Epithelial cell of proximal tubule (primary cell): ENCODE measurements around the gene WEE2. TPM values are rescaled to one million over a fixed set of nuclear protein-coding genes. Genes with fewer than 3 reads are reported as not detected.

ENCODE experiments used
- DNase-seq: peaks from one replicate; pipeline ENCODE4 v3.0.0-alpha.2; 2011; ENCODE audit warnings: low read depth
- H3K4me3 ChIP-seq: 2 replicates; pipeline ENCODE4 v1.5.1; 2011; ENCODE audit warnings: low read depth, mild to moderate bottlenecking, low read length
- total RNA-seq: library from RNA; depleted of rRNA; stranded (reverse); fragments of >200 nt; gene quantifications from 2 replicates; pipeline ENCODE4 v1.2.3, GENCODE V29; 2015
- TF ChIP-seq, protein P1 (sequence below): conservative IDR thresholded peaks from 2 replicates; pipeline ENCODE4 v1.5.1; 2012; ENCODE audit warnings: low read depth, mild to moderate bottlenecking, low read length

WEE2 gene
- total RNA-seq, 1 donor from 2014 or later, result not detected

DNA sequence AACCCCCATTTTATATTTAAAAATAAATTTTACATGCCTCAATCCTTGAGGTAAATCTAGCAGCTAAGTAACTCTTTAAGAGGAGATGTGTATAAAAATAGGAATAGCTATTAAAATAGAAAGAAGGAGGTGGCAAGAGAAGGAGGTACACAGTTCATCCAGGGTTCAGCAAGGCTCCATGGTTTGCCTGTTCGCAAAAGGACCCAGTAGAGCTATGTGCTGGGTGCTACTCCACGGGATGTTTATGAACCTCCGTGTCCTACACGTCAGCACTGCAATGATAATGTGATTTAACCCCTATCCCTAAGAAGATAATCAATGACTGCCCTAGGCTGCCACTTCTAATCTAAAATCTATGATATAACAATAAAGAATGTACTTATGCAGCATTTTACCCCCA is 5.3 kb upstream of the WEE2 start:
- no peak for DNase-seq
- TF ChIP-seq, protein P1, sequence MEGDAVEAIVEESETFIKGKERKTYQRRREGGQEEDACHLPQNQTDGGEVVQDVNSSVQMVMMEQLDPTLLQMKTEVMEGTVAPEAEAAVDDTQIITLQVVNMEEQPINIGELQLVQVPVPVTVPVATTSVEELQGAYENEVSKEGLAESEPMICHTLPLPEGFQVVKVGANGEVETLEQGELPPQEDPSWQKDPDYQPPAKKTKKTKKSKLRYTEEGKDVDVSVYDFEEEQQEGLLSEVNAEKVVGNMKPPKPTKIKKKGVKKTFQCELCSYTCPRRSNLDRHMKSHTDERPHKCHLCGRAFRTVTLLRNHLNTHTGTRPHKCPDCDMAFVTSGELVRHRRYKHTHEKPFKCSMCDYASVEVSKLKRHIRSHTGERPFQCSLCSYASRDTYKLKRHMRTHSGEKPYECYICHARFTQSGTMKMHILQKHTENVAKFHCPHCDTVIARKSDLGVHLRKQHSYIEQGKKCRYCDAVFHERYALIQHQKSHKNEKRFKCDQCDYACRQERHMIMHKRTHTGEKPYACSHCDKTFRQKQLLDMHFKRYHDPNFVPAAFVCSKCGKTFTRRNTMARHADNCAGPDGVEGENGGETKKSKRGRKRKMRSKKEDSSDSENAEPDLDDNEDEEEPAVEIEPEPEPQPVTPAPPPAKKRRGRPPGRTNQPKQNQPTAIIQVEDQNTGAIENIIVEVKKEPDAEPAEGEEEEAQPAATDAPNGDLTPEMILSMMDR, result no peak
- H3K4me3 ChIP-seq, result peak overlapping the region; percentile 70

DNA sequence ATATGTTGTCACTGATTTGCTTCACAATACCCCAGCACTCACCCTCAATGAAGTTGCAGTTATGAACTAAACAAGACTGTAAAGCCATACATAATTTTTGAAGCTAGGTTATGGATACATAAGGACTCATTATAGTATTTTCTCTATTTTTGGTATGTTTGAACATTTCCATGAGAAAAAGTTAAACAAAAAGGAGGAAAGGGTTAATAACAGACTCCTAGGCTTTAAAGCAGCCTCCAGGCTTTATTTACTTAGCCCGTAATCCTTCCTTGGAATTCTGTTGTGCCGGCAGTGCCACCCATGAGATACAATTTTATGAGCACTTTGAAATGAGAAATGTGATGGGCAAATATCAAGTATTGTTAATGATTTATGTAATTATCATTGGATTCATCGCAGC is 4.0 kb upstream of the WEE2 start:
- H3K4me3 ChIP-seq, result no peak overlapping the region
- DNase-seq, result no peak
- TF ChIP-seq, protein P1, result no peak

DNA sequence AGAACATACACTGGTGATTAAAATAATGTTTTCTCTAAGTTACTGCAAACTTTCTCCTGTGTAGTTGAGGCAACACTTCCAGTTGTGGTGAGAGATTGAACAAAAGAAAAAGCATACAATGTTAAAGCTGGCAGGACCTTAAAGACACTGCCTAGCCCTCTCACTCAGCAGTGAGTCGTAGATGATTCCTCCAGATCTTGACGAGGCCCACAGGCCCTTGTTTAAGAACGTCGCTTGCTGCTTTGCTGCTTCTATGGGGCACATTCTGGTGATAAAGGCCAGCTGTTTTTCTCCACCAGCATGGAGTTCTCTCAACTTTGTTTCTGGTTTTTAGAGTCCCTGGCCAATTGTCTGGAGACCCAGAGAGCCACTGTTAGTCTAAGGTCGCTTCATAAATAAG is 3.4 kb upstream of the WEE2 start:
- TF ChIP-seq, protein P1, result no peak
- no peak overlapping the region for H3K4me3 ChIP-seq
- DNase-seq, result no peak

- no peak overlapping the region for H3K4me3 ChIP-seq
- no peak for DNase-seq
- TF ChIP-seq, protein P1, result no peak
Observed at GRCh38 chr7:141706239-141707064, 1.7 kb upstream of the WEE2 start.

GRCh38 chr7:141709318-141709717 is 1.2 kb downstream of the WEE2 start:
- TF ChIP-seq, protein P1, result no peak
- no peak for DNase-seq
- H3K4me3 ChIP-seq, result no peak overlapping the region

GRCh38 chr7:141709749-141710148 is 1.6 kb downstream of the WEE2 start:
- TF ChIP-seq, protein P1, result no peak
- no peak for DNase-seq
- H3K4me3 ChIP-seq, result no peak overlapping the region

DNA sequence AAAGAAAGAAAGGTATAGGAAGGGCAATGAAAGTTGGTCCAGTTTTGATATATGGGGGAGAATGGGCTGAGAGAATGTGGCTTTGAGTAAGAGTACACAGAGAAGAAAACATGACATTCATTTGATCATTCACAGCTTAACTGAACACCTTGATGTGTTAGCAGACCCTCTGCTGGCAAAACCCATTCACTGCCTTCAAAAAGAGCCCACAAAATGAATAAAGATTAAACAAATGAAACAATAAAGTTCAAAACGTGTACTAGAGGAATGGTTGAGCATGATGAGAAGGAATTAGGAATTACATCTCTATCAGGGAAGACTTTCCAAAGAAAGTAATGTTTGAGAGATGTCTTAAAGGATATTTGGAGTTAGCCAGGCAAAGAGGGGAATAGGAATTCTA is 2.1 kb downstream of the WEE2 start:
- no peak overlapping the region for H3K4me3 ChIP-seq
- DNase-seq, result no peak
- TF ChIP-seq, protein P1, result peak; percentile 39
